RWPE2 (cell line): Measurements from ENCODE around the gene GUCY2D.

Source experiments
- ATAC-seq: fragments of 200-7000 bp; cut with Tn5 transposase; 3 replicates; pipeline ENCODE4 v1.9.1; 2021; ENCODE audit warnings: low read depth
- DNase-seq: peaks from one replicate; pipeline ENCODE4 v3.0.0-alpha.2; 2020; ENCODE audit warnings: low spot score
- H3K27ac ChIP-seq: fragments of 450-650 bp; 2 replicates; pipeline ENCODE4 v1.5.1; 2017; ENCODE audit warnings: mild to moderate bottlenecking; ENCODE audit not compliant: poor library complexity, severe bottlenecking
- H3K27me3 ChIP-seq: fragments of 250-450 bp; sonication (Bioruptor Pico); 2 replicates; pipeline ENCODE4 v1.5.1; 2021; ENCODE audit warnings: mild to moderate bottlenecking, moderate library complexity; ENCODE audit not compliant: insufficient read depth, poor library complexity, severe bottlenecking
- H3K36me3 ChIP-seq: fragments of 250-450 bp; sonication (Bioruptor Pico); 2 replicates; pipeline ENCODE4 v1.5.1; 2020; ENCODE audit warnings: low read depth, mild to moderate bottlenecking, moderate library complexity
- H3K4me1 ChIP-seq: fragments of 250-450 bp; sonication (Bioruptor Pico); 2 replicates; pipeline ENCODE4 v1.5.1; 2021; ENCODE audit warnings: mild to moderate bottlenecking, moderate library complexity; ENCODE audit not compliant: insufficient read depth, poor library complexity, severe bottlenecking
- H3K4me3 ChIP-seq: fragments of 250-450 bp; sonication (Bioruptor Pico); 2 replicates; pipeline ENCODE4 v1.5.1; 2021; ENCODE audit warnings: mild to moderate bottlenecking, moderate library complexity; ENCODE audit not compliant: severe bottlenecking
- H3K9me3 ChIP-seq: fragments of 250-450 bp; sonication (Bioruptor Pico); 2 replicates; pipeline ENCODE4 v1.5.1; 2021; ENCODE audit warnings: mild to moderate bottlenecking, moderate library complexity; ENCODE audit not compliant: severe bottlenecking
- CTCF ChIP-seq: fragments of 450-650 bp; IDR thresholded peaks from one replicate; pipeline ENCODE4 v1.5.1; 2017; ENCODE audit warnings: mild to moderate bottlenecking, moderate library complexity; ENCODE audit not compliant: poor library complexity, severe bottlenecking

Gene GUCY2D

DNA sequence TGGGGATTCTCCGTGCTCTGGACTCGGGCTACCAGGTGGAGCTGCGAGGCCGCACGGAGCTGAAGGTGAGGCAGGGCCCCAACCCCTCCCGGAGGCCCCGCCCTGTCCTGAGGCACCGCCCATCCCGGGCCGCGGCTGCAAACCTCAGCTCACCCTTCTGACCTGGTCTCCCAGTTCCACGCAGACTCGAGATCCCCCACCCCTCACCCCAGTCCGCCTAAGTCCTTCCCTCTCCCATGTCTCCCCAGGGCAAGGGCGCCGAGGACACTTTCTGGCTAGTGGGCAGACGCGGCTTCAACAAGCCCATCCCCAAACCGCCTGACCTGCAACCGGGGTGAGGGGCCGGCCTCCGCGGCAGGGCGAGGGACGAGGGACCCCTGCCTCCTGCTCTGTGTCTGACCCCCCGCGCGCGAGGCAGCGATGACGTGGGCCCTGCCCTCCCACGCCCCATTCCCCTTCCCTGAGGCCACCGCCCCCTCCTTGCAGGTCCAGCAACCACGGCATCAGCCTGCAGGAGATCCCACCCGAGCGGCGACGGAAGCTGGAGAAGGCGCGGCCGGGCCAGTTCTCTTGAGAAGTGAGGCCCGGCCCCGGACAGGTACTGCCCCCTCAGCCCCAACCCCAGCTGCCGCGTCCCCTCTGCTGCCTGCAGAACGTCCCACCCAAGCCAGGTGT, 13.7 kb downstream of the GUCY2D start:
- DNase-seq, result no peak
- H3K27ac ChIP-seq, result no peak overlapping the region
- no peak for TF ChIP-seq CTCF
- H3K27me3 ChIP-seq, result no peaks in the 10 kb centered on the region
- H3K9me3 ChIP-seq, result no peaks in the 10 kb centered on the region
- no peak overlapping the region for H3K4me3 ChIP-seq
- no peaks in the 10 kb centered on the region for H3K36me3 ChIP-seq
- ATAC-seq, result no peak
- peaks cover 35% of the 10 kb centered on the region for H3K4me1 ChIP-seq

DNA sequence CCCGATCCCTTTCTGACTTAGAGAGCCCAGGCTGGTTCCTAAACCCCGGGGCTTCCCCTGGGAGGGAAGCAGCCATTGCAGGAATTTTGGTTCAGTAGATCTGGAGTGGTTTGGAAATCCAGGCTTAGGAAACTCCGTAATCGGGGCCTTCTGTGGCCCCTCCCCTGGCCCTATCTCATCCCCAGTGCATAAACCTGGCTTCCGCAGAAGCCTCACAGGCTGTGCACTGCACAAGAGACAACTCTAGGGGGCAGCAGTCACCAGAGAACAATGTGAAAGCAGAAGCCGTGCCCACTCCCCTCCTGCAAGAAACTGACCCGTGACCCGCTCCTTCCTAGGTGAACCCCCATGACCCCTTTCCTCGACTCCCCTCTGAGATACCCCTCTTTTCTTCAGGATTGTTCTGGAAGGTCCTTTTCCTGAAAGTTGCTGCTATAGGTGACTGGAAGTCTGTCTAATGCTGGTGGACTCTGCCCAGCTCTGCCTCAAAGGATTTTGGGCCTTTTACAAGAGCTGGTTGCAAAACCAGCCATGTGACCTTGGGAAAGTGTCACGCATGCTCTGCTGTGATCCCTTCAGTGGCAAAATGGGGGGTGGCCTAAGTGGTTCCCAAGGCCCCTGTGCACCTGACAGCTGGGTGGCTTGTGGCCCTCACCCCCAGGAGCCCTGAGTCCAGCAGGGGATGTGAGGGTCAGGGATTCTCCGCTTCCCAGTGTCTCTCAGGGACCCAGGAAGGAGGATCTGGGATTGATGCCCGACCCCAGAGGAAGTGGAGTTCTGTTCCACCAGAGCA, 14.4 kb downstream of the GUCY2D start:
- peak; percentile 73 for TF ChIP-seq CTCF

DNA sequence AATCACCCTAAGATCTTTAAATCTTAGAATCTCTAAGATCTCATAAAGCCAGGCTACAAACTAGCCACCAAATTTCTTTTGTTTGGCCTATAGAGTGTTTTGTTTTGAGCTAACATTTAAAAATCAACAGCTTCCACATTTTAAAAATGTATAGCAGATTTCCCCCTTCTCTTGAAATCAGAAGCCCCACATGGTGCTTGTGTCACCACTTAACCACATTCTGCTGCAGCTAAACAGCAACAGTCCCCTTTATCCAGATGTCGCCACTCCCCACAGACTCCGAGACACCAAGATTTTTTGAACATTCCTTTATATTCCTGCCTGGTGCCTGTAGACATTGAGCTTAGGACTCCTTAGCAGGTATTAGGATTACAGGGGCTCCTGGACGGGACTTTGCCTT, 16.0 kb downstream of the GUCY2D start:
- DNase-seq, result no peak
- Histone ChIP-seq H3K4me3 (no peak overlapping the region), H3K36me3 (no peaks in the 10 kb centered on the region), H3K4me1 (peaks cover 35% of the 10 kb centered on the region), H3K9me3 (no peaks in the 10 kb centered on the region), H3K27ac (peak overlapping the region; percentile 87), H3K27me3 (no peaks in the 10 kb centered on the region)
- no peak for TF ChIP-seq CTCF
- no peak for ATAC-seq

More for the DNA sequence above, 14.4 kb downstream of the GUCY2D start:
- Histone ChIP-seq H3K27ac (peak overlapping the region; percentile 87), H3K27me3 (no peaks in the 10 kb centered on the region), H3K9me3 (no peaks in the 10 kb centered on the region), H3K4me1 (peaks cover 35% of the 10 kb centered on the region), H3K36me3 (no peaks in the 10 kb centered on the region), H3K4me3 (no peak overlapping the region)
- DNase-seq (no peak), ATAC-seq (0 out of 3 replicates have a peak, but pooled peaks have one; percentile 10)

DNA sequence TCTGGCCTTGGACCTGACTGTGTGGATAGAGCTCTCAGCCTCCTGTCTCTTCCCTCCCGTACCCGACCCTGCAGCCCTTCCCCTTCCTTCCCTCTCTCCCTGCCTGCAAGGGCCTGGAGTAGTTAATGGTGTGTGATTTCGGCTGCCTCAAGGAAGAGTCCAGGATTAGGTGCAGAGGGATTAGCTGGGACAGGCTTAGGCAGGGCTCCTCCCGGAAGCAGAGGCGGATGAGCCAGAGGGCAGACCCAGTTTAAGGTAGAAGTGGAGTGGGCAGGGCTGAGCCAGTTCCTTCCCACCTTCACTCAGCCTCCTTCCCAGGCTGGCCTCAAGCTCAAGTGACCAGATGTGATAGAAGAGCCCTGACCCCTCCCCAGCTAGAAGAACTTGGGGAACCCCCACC, 16.8 kb downstream of the GUCY2D start:
- Histone ChIP-seq H3K4me1 (peaks cover 35% of the 10 kb centered on the region), H3K27me3 (no peaks in the 10 kb centered on the region), H3K36me3 (no peaks in the 10 kb centered on the region), H3K27ac (peak overlapping the region; percentile 87), H3K9me3 (no peaks in the 10 kb centered on the region), H3K4me3 (no peak overlapping the region)
- no peak for TF ChIP-seq CTCF
- DNase-seq (no peak), ATAC-seq (peak; percentile 93)
